HepG2 (cell line): ENCODE measurements around the gene PRKCSH. TPM values are rescaled to one million over a fixed set of nuclear protein-coding genes. Genes with fewer than 3 reads are reported as not detected.

ENCODE experiments used
- ATAC-seq: fragments of 200-7000 bp; cut with Tn5 transposase; 3 replicates; pipeline ENCODE4 v1.9.1; 2020; ENCODE audit warnings: mild to moderate bottlenecking, moderate library complexity
- BruUV-seq: library from RNA; stranded (reverse); fragments of 400-500 nt; replicated peaks from 2 replicates; lab custom pipeline; 2021; lab: Mats Ljungman, UMichigan
- CTCF ChIA-PET: fragments of 300-600 bp; formaldehyde crosslinking; extraction: SDS; loops from one replicate; lab custom pipeline; 2021; ENCODE audit warnings: low total read pairs, inconsistent platforms, low intra/inter-chr PET ratio; lab: Yijun Ruan, JAX
- POLR2A ChIA-PET: fragments of 350-600 bp; sonication (Branson Sonifier 250); formaldehyde crosslinking; loops from one replicate; lab custom pipeline; 2020; ENCODE audit warnings: antibody characterized with exemption, inconsistent platforms; lab: Yijun Ruan, JAX
- DNase-seq: peaks from one replicate; pipeline ENCODE4 v3.0.0-alpha.2; 2015; ENCODE audit warnings: low spot score
- FAIRE-seq: peaks from 3 replicates; lab custom pipeline; 2011; peaks lifted over from hg19 to GRCh38; lab: Jason Lieb, UNC
- H2AFZ ChIP-seq: one replicate; pipeline ENCODE4 v1.6.1; 2011; ENCODE audit warnings: low read length, inconsistent platforms
- H3K27ac ChIP-seq: fragments of 300-600 bp; 3 replicates; pipeline ENCODE4 v1.8.0; 2011; ENCODE audit warnings: mixed run types, mild to moderate bottlenecking, mixed read lengths, low read length, inconsistent platforms; ENCODE audit not compliant: insufficient read depth; ENCODE audit errors: extremely low read length
- H3K27me3 ChIP-seq, 2 experiments: fragments of 200-600 bp in 1 of 2; 2 replicates in 1 of 2; 3 replicates in 1 of 2; pipeline versions ENCODE4 v1.6.0 to v1.8.0; 2011; ENCODE audit warnings: low read length in 2 of 2, mild to moderate bottlenecking in 2 of 2, moderate library complexity in 2 of 2, inconsistent platforms in 1 of 2; ENCODE audit not compliant: insufficient read depth in 2 of 2, control insufficient read depth in 1 of 2
- H3K36me3 ChIP-seq, 2 experiments: fragments of 200-600 bp in 1 of 2; replicated peaks in 1 of 2; 2 replicates in 1 of 2; 3 replicates in 1 of 2; pipeline versions ENCODE4 v1.5.1 to v1.8.0; 2011; ENCODE audit warnings: low read length in 2 of 2, inconsistent platforms in 1 of 2; ENCODE audit not compliant: insufficient read depth in 2 of 2, control insufficient read depth in 1 of 2
- H3K4me1 ChIP-seq: 2 replicates; pipeline ENCODE4 v1.5.1; 2012; ENCODE audit warnings: low read length, inconsistent platforms; ENCODE audit not compliant: insufficient read depth
- H3K4me2 ChIP-seq: 2 replicates; pipeline ENCODE4 v1.6.0; 2011; ENCODE audit warnings: low read depth, low read length, inconsistent platforms
- H3K4me3 ChIP-seq, 3 experiments: fragments of 200-600 bp in 1 of 3; sonication (generic), shearing (Covaris generic) in 1 of 3; replicated peaks in 1 of 3; 2 replicates each; pipeline ENCODE4 v1.5.1; 2011 to 2016; ENCODE audit warnings: low read length in 3 of 3, inconsistent platforms in 2 of 3, low read depth in 2 of 3, mild to moderate bottlenecking in 2 of 3, control low read depth in 1 of 3, mixed read lengths in 1 of 3; ENCODE audit not compliant: insufficient read depth in 1 of 3
- H3K79me2 ChIP-seq: one replicate; pipeline ENCODE4 v1.6.1; 2011; ENCODE audit warnings: low read length, inconsistent platforms; ENCODE audit not compliant: insufficient read depth
- H3K9ac ChIP-seq: 2 replicates; pipeline ENCODE4 v1.6.0; 2011; ENCODE audit warnings: mild to moderate bottlenecking, low read depth, low read length, inconsistent platforms; ENCODE audit not compliant: insufficient read depth
- H3K9me3 ChIP-seq: 2 replicates; pipeline ENCODE4 v1.5.1; 2012; ENCODE audit warnings: mild to moderate bottlenecking, low read length
- H4K20me1 ChIP-seq: 2 replicates; pipeline ENCODE4 v1.6.0; 2011; ENCODE audit warnings: inconsistent platforms, mild to moderate bottlenecking, low read length, moderate library complexity; ENCODE audit not compliant: insufficient read depth
- ASH2L ChIP-seq: fragments of 300-600, 200-600 bp; sonication (generic); IDR thresholded peaks from 2 replicates; pipeline ENCODE4 v1.7.0; 2017; ENCODE audit warnings: low read depth, mild to moderate bottlenecking, moderate library complexity, mixed read lengths, low read length; ENCODE audit not compliant: insufficient read length
- HOXA7 ChIP-seq: sonication (generic); formaldehyde crosslinking; IDR thresholded peaks from 2 replicates; pipeline ENCODE4 v1.8.1; 2022; ENCODE audit warnings: mild to moderate bottlenecking, missing genetic modification reagents, moderate library complexity
- PAXIP1 ChIP-seq: sonication (generic); formaldehyde crosslinking; conservative IDR thresholded peaks from 2 replicates; pipeline ENCODE4 v1.4.0; 2020; ENCODE audit warnings: mild to moderate bottlenecking, missing genetic modification reagents, moderate library complexity
- POLR2G ChIP-seq: fragments of 200-400 bp; formaldehyde crosslinking; IDR thresholded peaks from 2 replicates; pipeline ENCODE4 v1.6.1; 2018; ENCODE audit warnings: mild to moderate bottlenecking, low read depth, low read length, moderate library complexity
- TEAD3 ChIP-seq: optimal IDR thresholded peaks from 2 replicates; pipeline ENCODE3; 2016; ENCODE audit warnings: borderline replicate concordance
- ZNF225 ChIP-seq: sonication (generic); formaldehyde crosslinking; IDR thresholded peaks from 2 replicates; pipeline ENCODE4 v1.4.0; 2020; ENCODE audit warnings: mild to moderate bottlenecking, missing genetic modification reagents
- ZNF326 ChIP-seq: sonication (generic); formaldehyde crosslinking; IDR thresholded peaks from 2 replicates; pipeline ENCODE4 v1.4.0; 2020; ENCODE audit warnings: missing genetic modification reagents, borderline replicate concordance
- ZNF567 ChIP-seq: sonication (generic); formaldehyde crosslinking; IDR thresholded peaks from 2 replicates; pipeline ENCODE4 v1.8.1; 2023; ENCODE audit warnings: mild to moderate bottlenecking, missing genetic modification reagents, borderline replicate concordance
- WGBS: methylation state at CpG from one replicate; pipeline ENCODE4 v1.1.6; 2017; ENCODE audit warnings: low lambda C conversion rate; 5-methylcytosine and 5-hydroxymethylcytosine counted together
- in situ Hi-C: cut with HindIII; loops from 2 replicates; pipeline ENCODE4 v1.10.0; 2017; ENCODE audit warnings: low pct_unique_long_range_greater_than_20kb; ENCODE audit not compliant: extremely low pct_ligation_motif_present
- intact Hi-C: fragments of 100-400 bp; cut with micrococcal nuclease; formaldehyde crosslinking; loops from one replicate; pipeline ENCODE4 v1.10.0; 2022; ENCODE audit not compliant: unreplicated experiment
- polyA plus RNA-seq, 8 experiments: library from polyadenylated mRNA; depleted of rRNA in 3 of 8; stranded (reverse) in 7 of 8; unstranded in 1 of 8; fragments of >200 nt; fragmentation: Illumina TruSeq in 4 of 8; extraction: Trizol in 4 of 8; gene quantifications; 2 replicates each; pipeline versions ENCODE4 v1.2.1 to v1.2.3, GENCODE V29; 2011 to 2016; ENCODE audit warnings: low read depth in 4 of 8, missing spikeins in 1 of 8, mixed read lengths in 1 of 8; ENCODE audit not compliant: insufficient read depth in 1 of 8
- total RNA-seq, 5 experiments: library from RNA; depleted of rRNA; stranded (reverse); fragments of >200 nt; fragmentation: Illumina TruSeq; extraction: Trizol; gene quantifications; 2 replicates each; pipeline ENCODE4 v1.2.3, GENCODE V29; 2016; ENCODE audit warnings: low read depth in 1 of 5

Gene PRKCSH
- total and polyA plus RNA-seq, 2 of the 13 experiments (the other 11 are each of a cell fraction or from before 2014, with no cell fraction given) = 85.1 to 125 TPM

- Histone ChIP-seq H3K36me3 (peaks cover 12 to 21% of the 10 kb centered on the region in 2 experiments; a peak in 3 of 5 replicates), H3K9ac (no peak overlapping the region), H3K4me1 (peaks cover 18% of the 10 kb centered on the region), H4K20me1 (peaks cover 3% of the 10 kb centered on the region; the same call in 1 of the 2 replicates), H2AFZ (no peak overlapping the region)
- intact Hi-C loops = no loop called here
- POLR2A ChIA-PET = no interaction called here
- in situ Hi-C loops = loop anchor here (10.0 kb wide), 1 partner anchor 167 kb away; no protein-coding TSS in a partner anchor
- no peak for TF ChIP-seq HOXA7 (CRISPR knock-in tag)
- no peak for TF ChIP-seq ASH2L
- no peak for TF ChIP-seq ZNF567 (CRISPR knock-in tag)
- TF ChIP-seq ZNF326 (CRISPR knock-in tag) = no peak
- TF ChIP-seq TEAD3 = no peak
- TF ChIP-seq, all 625 proteins: peak for 0
- no peak overlapping the region for H3K27ac ChIP-seq
- CTCF ChIA-PET = no interaction called here
- no peaks in the 10 kb centered on the region for H3K79me2 ChIP-seq
- 85% methylated on average over 13 of the region's 13 CpGs for WGBS
- H3K4me2 ChIP-seq = no peak overlapping the region
- ATAC-seq (no peak), DNase-seq (no peak), FAIRE-seq (no peak)
- no TSS peak for BruUV-seq
- H3K9me3 ChIP-seq = no peaks in the 10 kb centered on the region
- no peak overlapping the region for H3K4me3 ChIP-seq
- H3K27me3 ChIP-seq = peaks cover 0 to 2% of the 10 kb centered on the region in 2 experiments; a peak in 1 of 5 replicates
Observed at GRCh38 chr19:11451327-11451870, 16.0 kb downstream of the PRKCSH start.

- FAIRE-seq (no peak), DNase-seq (no peak), ATAC-seq (no peak)
- Histone ChIP-seq H3K27ac (no peak overlapping the region), H3K27me3 (peaks cover 0 to 2% of the 10 kb centered on the region in 2 experiments; a peak in 1 of 5 replicates), H3K4me1 (peaks cover 18% of the 10 kb centered on the region), H3K79me2 (no peaks in the 10 kb centered on the region), H3K36me3 (peaks cover 9 to 21% of the 10 kb centered on the region in 2 experiments; a peak in 3 of 5 replicates), H3K9ac (no peak overlapping the region), H3K9me3 (no peaks in the 10 kb centered on the region), H3K4me2 (no peak overlapping the region), H4K20me1 (no peaks in the 10 kb centered on the region), H2AFZ (no peak overlapping the region), H3K4me3 (no peak overlapping the region)
- no peak for TF ChIP-seq ZNF225
- TF ChIP-seq POLR2G = 0 out of 2 replicates have a peak, but pooled peaks have one; percentile 26
- TF ChIP-seq PAXIP1 (CRISPR knock-in tag) = no peak
- in situ Hi-C loops (loop anchor here (10.0 kb wide), 1 partner anchor 167 kb away; no protein-coding TSS in a partner anchor), intact Hi-C loops (no loop called here)
- ChIA-PET CTCF (interaction anchor here (0.7 kb wide), 1 partner anchor 31 kb away, joined by 3 read pairs; no protein-coding TSS in a partner anchor), POLR2A (interaction anchor here (1.1 kb wide), 1 partner anchor 33 kb away, joined by 3 read pairs; the partner anchor contains the start of gene RGL3)
- WGBS = 80% methylated on average over 25 of the region's 25 CpGs
- no TSS peak for BruUV-seq
Observed at GRCh38 chr19:11451871-11452619, 16.6 kb downstream of the PRKCSH start.
